A673 (cell line): ENCODE measurements around the gene VWA8. TPM values are rescaled to one million over a fixed set of nuclear protein-coding genes. Genes with fewer than 3 reads are reported as not detected.

Source experiments
- BruUV-seq: library from RNA; stranded (reverse); fragments of 400-500 nt; replicated peaks from 2 replicates; lab custom pipeline; 2021; lab: Mats Ljungman, UMichigan
- CTCF ChIA-PET: fragments of 300-600 bp; sonication (Branson Sonifier 250); formaldehyde crosslinking; loops from one replicate; lab custom pipeline; 2022; ENCODE audit warnings: antibody characterized with exemption; lab: Charles Lee
- POLR2A ChIA-PET: fragments of 300-600 bp; sonication (Branson Sonifier 250); formaldehyde crosslinking; loops from one replicate; lab custom pipeline; 2022; ENCODE audit warnings: antibody characterized with exemption; ENCODE audit not compliant: low non-redundant PET; lab: Charles Lee
- DNase-seq: peaks from one replicate; pipeline ENCODE4 v3.0.0-alpha.2; 2015; ENCODE audit warnings: low spot score
- H3K27ac ChIP-seq: fragments of 200-600 bp; sonication (generic); 2 replicates; pipeline ENCODE4 v1.5.1; 2016; ENCODE audit warnings: mixed run types, low read depth, mild to moderate bottlenecking, mixed read lengths, antibody characterized with exemption, low read length; ENCODE audit not compliant: poor library complexity, severe bottlenecking
- H3K27me3 ChIP-seq: fragments of 200-600 bp; sonication (generic); replicated peaks from 2 replicates; pipeline ENCODE4 v1.6.1; 2017; ENCODE audit warnings: mixed run types, low read depth, mild to moderate bottlenecking, mixed read lengths, antibody characterized with exemption, low read length; ENCODE audit not compliant: insufficient read depth, poor library complexity
- H3K36me3 ChIP-seq: fragments of 200-600 bp; sonication (generic); 2 replicates; pipeline ENCODE4 v1.6.1; 2016; ENCODE audit warnings: mixed run types, mild to moderate bottlenecking, mixed read lengths, antibody characterized with exemption, low read length; ENCODE audit not compliant: insufficient read depth, poor library complexity, severe bottlenecking
- H3K4me1 ChIP-seq: fragments of 200-600 bp; sonication (generic); 2 replicates; pipeline ENCODE4 v1.6.1; 2017; ENCODE audit warnings: mixed run types, mild to moderate bottlenecking, mixed read lengths, antibody characterized with exemption, low read length; ENCODE audit not compliant: insufficient read depth, poor library complexity, severe bottlenecking
- H3K4me3 ChIP-seq: fragments of 200-600 bp; sonication (generic); 2 replicates; pipeline ENCODE4 v1.5.1; 2016; ENCODE audit warnings: low read depth, mixed run types, mild to moderate bottlenecking, mixed read lengths, low read length; ENCODE audit not compliant: poor library complexity, severe bottlenecking
- H3K9me3 ChIP-seq: fragments of 200-600 bp; sonication (generic); 2 replicates; pipeline ENCODE4 v1.6.1; 2016; ENCODE audit warnings: mixed run types, low read depth, mild to moderate bottlenecking, mixed read lengths, antibody characterized with exemption, low read length; ENCODE audit not compliant: poor library complexity, severe bottlenecking
- CTCF ChIP-seq: fragments of 300-800, 200-600 bp; sonication (generic); conservative IDR thresholded peaks from 2 replicates; pipeline ENCODE4 v1.5.1; 2017; ENCODE audit warnings: low read depth, mild to moderate bottlenecking, antibody characterized with exemption, low read length, moderate library complexity, mixed read lengths
- EZH2 ChIP-seq: fragments of 200-600 bp; sonication (generic); IDR thresholded peaks from 2 replicates; pipeline ENCODE4 v1.6.1; 2017; ENCODE audit warnings: borderline replicate concordance, low read depth, mild to moderate bottlenecking, mixed read lengths, antibody characterized with exemption, low read length; ENCODE audit not compliant: poor library complexity, severe bottlenecking
- intact Hi-C: fragments of 100-400 bp; cut with micrococcal nuclease; formaldehyde crosslinking; loops from one replicate; pipeline ENCODE4 v1.10.0; 2022; ENCODE audit not compliant: unreplicated experiment
- total RNA-seq: library from RNA; stranded (reverse); gene quantifications from 2 replicates; pipeline ENCODE4 v1.2.3, GENCODE V29; 2021

Gene VWA8
- total RNA-seq, 1 experiment from 2014 or later, result 18.5 TPM

GRCh38 chr13:41938918-41939317, 22.0 kb downstream of the VWA8 start:
- ChIA-PET CTCF (no interaction called here), POLR2A (no interaction called here)
- DNase-seq, result no peak
- Histone ChIP-seq H3K36me3 (no peaks in the 10 kb centered on the region), H3K9me3 (no peaks in the 10 kb centered on the region), H3K4me1 (peaks cover 5% of the 10 kb centered on the region), H3K27ac (no peak overlapping the region), H3K27me3 (no peaks in the 10 kb centered on the region), H3K4me3 (no peak overlapping the region)
- intact Hi-C loops, result no loop called here
- no peak for TF ChIP-seq EZH2
- no peak for TF ChIP-seq CTCF
- no TSS peak for BruUV-seq

GRCh38 chr13:41937388-41937787, 23.5 kb downstream of the VWA8 start:
- DNase-seq, result no peak
- TF ChIP-seq CTCF (no peak), EZH2 (no peak)
- ChIA-PET POLR2A (no interaction called here), CTCF (no interaction called here)
- H3K4me3 ChIP-seq, result no peak overlapping the region
- BruUV-seq, result no TSS peak
- H3K36me3 ChIP-seq, result no peaks in the 10 kb centered on the region
- no peaks in the 10 kb centered on the region for H3K9me3 ChIP-seq
- peaks cover 5% of the 10 kb centered on the region for H3K4me1 ChIP-seq
- no peaks in the 10 kb centered on the region for H3K27me3 ChIP-seq
- H3K27ac ChIP-seq, result no peak overlapping the region
- intact Hi-C loops, result no loop called here

- ChIA-PET CTCF (interaction anchor here (0.7 kb wide), 1 partner anchor 336 kb away, joined by 3 read pairs; the partner anchor contains the start of gene AKAP11), POLR2A (no interaction called here)
- intact Hi-C loops, result no loop called here
- Histone ChIP-seq H3K27me3 (no peaks in the 10 kb centered on the region), H3K27ac (no peak overlapping the region), H3K4me3 (no peak overlapping the region), H3K9me3 (no peaks in the 10 kb centered on the region), H3K4me1 (peaks cover 5% of the 10 kb centered on the region), H3K36me3 (no peaks in the 10 kb centered on the region)
- no peak for DNase-seq
- TF ChIP-seq EZH2 (no peak), CTCF (no peak)
- no TSS peak for BruUV-seq
These were observed 25.4 kb downstream of the VWA8 start for GRCh38 chr13:41935501-41935900.
